VCaP (cell line): ENCODE data around the gene MTRFR.
"Not testable (repeated sequence)": the region's sequence is repeated elsewhere in the genome, so short reads cannot be mapped to it uniquely, and the experiment has no call there.

Source experiments
- H3K27ac ChIP-seq: fragments of 450-650 bp; 2 replicates; pipeline ENCODE4 v1.5.1; 2017
- TF ChIP-seq, protein P1 (sequence below): fragments of 450-650 bp; conservative IDR thresholded peaks from 2 replicates; pipeline ENCODE4 v1.5.1; 2017; ENCODE audit warnings: mild to moderate bottlenecking, moderate library complexity

MTRFR gene

DNA sequence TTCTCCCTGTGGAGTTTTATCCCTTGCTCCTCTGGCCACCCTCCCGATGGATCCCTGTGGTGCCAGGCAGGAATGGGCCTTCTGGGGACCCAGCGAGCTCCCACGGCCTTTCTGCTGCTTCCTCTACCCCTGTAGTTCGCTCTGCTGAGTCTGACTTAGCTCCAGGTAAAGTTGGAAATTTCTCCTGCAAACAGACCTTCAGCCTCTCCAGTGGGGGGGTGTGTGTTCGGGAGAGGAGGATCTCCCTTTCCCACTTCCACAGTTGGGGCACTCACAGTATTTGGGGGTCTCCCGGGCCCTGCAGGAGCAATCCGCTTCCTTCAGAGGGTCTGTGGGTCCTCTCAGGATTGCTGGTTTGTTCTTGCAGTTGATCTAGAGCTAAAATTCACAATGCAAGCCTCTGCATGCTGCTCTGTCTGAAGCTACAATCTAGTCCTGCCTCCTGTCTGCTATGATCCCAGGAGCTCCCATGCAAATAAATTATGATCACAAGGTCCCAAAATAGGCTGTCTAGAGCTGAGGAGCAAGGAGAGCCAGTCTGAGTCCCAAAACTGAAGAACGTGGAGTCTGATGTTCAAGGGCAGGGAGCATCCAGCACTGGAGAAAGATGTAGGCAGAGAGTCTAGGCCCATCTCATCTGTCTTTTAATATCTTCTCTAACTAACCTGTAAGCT, 18.3 kb downstream of the MTRFR start:
- TF ChIP-seq, protein P1, sequence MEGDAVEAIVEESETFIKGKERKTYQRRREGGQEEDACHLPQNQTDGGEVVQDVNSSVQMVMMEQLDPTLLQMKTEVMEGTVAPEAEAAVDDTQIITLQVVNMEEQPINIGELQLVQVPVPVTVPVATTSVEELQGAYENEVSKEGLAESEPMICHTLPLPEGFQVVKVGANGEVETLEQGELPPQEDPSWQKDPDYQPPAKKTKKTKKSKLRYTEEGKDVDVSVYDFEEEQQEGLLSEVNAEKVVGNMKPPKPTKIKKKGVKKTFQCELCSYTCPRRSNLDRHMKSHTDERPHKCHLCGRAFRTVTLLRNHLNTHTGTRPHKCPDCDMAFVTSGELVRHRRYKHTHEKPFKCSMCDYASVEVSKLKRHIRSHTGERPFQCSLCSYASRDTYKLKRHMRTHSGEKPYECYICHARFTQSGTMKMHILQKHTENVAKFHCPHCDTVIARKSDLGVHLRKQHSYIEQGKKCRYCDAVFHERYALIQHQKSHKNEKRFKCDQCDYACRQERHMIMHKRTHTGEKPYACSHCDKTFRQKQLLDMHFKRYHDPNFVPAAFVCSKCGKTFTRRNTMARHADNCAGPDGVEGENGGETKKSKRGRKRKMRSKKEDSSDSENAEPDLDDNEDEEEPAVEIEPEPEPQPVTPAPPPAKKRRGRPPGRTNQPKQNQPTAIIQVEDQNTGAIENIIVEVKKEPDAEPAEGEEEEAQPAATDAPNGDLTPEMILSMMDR: no peak
- peak overlapping the region; percentile 27; the same call in 1 of the 2 replicates for H3K27ac ChIP-seq

DNA sequence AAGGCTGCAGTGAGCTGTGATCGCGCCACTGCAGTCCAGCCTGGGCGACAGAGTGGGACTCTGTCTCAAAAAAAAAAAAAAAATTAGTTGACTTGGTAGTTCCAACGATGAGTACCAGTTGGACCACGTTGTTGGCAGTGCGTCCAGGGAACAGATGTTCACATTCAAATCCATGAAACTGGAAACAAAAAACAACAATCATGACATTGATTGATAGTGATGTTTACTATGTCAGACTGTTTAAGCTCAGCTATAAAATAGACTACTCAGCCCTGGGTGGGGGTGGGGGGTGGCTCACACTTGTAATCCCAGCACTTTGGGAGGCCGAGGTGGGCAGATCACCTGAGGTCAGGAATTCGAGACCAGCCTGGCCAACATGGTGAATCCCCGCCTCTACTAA, 19.1 kb downstream of the MTRFR start:
- not testable (repeated sequence) for H3K27ac ChIP-seq

DNA sequence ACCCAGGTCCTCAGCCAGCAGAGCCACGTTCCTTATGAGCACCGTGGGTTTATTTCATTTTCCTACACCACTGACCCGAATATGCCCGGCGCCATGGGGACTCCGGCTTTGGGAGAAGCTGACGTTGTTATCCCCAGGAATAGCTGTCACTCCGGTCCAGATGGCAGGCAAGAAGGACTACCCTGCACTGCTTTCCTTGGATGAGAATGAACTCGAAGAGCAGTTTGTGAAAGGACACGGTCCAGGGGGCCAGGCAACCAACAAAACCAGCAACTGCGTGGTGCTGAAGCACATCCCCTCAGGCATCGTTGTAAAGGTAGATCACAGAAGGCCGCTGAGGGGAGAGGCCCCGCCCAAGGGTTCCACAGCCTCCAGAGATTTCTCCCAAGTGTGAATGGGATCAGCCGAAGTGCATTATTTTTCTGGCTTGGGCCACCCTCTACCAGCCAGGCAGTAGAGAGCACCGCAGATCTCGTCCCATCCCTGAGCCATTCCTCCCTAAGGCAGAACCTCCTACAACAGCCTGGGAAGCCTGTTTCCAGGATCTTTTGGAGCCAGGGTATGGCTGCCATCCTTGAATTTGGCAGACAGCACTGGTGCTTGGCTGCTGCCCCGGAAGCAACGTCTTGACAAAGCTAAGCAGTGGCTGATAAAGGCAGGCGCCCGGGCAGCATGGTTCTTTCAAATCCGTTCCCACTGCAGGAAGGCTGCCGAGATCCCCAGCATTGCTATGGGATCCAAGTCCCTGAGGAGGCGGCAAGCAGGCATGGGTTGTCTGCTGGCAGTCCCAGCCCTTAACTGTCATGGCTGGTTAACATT, 20.6 kb downstream of the MTRFR start:
- H3K27ac ChIP-seq: no peak overlapping the region
- TF ChIP-seq, protein P1: no peak

DNA sequence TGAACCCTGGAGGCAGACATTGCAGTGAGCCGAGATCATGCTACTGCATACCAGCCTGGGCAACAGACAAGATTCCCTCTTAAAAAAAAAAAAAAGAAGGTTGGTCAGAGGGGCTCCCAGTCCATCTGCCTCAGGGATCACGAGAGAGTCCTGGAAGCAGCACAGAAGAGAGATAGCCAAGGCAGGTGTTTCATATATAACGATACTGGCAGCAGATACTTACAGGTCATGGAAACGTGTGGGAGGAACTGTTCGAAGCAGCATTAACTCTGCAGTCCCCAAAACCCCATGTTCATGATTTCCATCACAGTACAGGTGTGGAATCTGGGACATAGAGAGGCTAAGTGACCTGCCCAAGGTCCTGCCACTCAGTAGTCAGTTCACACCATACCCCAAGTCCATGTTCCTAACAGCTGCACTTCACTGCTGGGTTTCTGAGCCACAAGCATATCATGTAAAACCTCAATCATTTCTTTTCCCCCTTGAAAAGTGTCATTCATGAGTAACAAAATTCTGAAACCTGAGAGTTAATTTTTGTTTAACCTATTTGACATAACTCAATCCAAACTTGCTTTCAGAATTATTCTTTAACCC, 21.7 kb downstream of the MTRFR start:
- TF ChIP-seq, protein P1: no peak
- H3K27ac ChIP-seq: no peak overlapping the region

DNA sequence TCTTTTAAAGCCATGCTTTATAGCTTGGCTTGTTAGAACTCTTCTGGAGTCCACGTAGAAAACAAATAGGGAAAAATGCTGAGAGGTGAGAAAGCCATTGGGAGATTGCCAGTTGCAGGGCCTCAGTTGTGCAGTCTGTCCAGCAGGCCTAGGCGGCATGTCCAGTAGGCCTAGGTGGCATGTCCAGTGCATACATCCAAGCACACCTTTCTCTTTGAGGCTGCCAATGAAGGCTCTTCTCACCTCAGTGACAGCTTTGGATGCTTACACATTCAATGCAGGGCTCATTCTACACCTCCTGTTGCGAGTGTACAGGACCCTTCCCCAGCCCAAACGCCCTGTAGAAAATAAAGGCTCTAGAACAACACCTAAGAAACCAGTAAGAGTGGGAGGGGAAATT, 25.4 kb downstream of the MTRFR start:
- TF ChIP-seq, protein P1: no peak
- peak overlapping the region; percentile 61 for H3K27ac ChIP-seq

DNA sequence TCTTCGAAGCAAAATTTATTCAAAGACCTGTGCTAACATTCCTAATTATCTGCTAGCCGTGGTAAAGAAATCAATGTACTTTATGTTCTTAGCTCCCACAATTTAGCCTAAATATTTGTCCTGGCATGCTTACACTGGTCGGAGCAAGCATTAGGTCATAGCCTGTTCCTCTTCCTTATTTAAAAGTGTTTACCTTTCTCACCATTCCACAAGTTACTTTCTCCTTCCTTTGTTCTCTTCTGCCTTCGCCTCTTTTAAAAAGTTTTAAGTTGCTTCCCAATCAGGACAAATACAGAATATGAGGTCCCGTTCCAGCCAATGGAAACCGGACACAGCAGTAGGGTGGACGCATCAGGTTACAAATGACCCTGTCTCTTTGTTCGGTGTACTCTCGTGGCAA, 26.8 kb downstream of the MTRFR start:
- TF ChIP-seq, protein P1: no peak
- peak overlapping the region; percentile 61 for H3K27ac ChIP-seq

DNA sequence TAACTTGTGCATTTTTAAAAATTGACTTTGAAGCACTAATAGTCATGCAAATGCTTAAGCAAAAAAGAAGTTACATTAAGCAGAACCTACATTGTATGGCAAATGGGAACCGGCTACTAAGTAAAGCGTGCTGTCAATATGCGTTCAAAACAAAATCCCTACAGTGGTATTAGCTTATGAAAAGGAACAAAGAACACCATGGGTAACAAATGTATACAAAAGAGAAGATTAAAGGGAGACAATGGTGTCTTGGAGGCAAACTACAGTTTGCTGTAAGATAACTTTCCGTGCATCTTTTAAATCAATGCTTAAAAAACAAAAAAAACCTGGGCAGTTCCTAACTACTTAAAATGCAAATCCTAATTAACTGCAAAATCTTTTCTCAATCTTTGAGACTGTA, 28.0 kb downstream of the MTRFR start:
- TF ChIP-seq, protein P1: no peak
- H3K27ac ChIP-seq: no peak overlapping the region; the same call in 1 of the 2 replicates
